Esophagus squamous epithelium (tissue), 5 donors: ENCODE data around the gene GRID2. TPM values are rescaled to one million over a fixed set of nuclear protein-coding genes. Genes with fewer than 3 reads are reported as not detected.

Experiments used
- DNase-seq: peaks from one replicate; lab custom pipeline; 2025; lab: John Stamatoyannopoulos, UW
- H3K27ac ChIP-seq, 4 donors: fragments of 200-600 bp; sonication (generic); one replicate each; pipeline ENCODE4 v1.5.1; 2016 to 2019; ENCODE audit warnings: mild to moderate bottlenecking in 1 of 4
- H3K27me3 ChIP-seq, 4 donors: fragments of 200-600 bp; sonication (generic); 1 replicate in 3 of 4; 2 replicates in 1 of 4; pipeline versions ENCODE4 v1.5.1 to v1.6.0; 2017 to 2021; ENCODE audit warnings: antibody characterized with exemption in 1 of 4
- H3K36me3 ChIP-seq, 3 donors: fragments of 200-600 bp; sonication (generic); one replicate each; pipeline ENCODE4 v1.5.1; 2016 to 2019
- H3K4me1 ChIP-seq, 3 donors: fragments of 200-600 bp; sonication (generic); one replicate each; pipeline ENCODE4 v1.5.1; 2017 to 2019
- H3K4me3 ChIP-seq, 4 donors: fragments of 200-600 bp; sonication (generic); 1 replicate in 3 of 4; 2 replicates in 1 of 4; pipeline ENCODE4 v1.5.1; 2016 to 2019; ENCODE audit warnings: mild to moderate bottlenecking in 2 of 4, moderate library complexity in 1 of 4
- H3K9me3 ChIP-seq, 3 donors: fragments of 200-600 bp; sonication (generic); one replicate each; pipeline ENCODE4 v1.5.1; 2016 to 2019
- POLR2A ChIP-seq, 4 donors: fragments of 450-650 bp; IDR thresholded peaks; one replicate each; pipeline ENCODE4 v1.6.1; 2017; ENCODE audit warnings: antibody characterized with exemption in 4 of 4, mild to moderate bottlenecking in 4 of 4, moderate library complexity in 3 of 4
- WGBS, 2 donors: methylation state at CpG; one replicate each; pipeline ENCODE4 v1.1.5; 2018; 5-methylcytosine and 5-hydroxymethylcytosine counted together
- intact Hi-C: fragments of 100-400 bp; cut with DNase I; formaldehyde crosslinking; loops from one replicate; pipeline ENCODE4 v1.15.0; 2022
- total RNA-seq, 4 donors: library from RNA; depleted of rRNA; stranded (reverse); fragments of >200 nt; gene quantifications; one replicate each; pipeline ENCODE4 v1.1.0, GENCODE V29; 2016
- TF ChIP-seq, protein P1 (sequence below), 6 experiments: fragments of 450-650 bp in 4 of 6; fragments of 200-600 bp in 2 of 6; sonication (generic) in 2 of 6; IDR thresholded peaks; one replicate each; pipeline ENCODE4 v1.5.1; 2016 to 2019; ENCODE audit warnings: antibody characterized with exemption in 6 of 6, mild to moderate bottlenecking in 4 of 6, moderate library complexity in 4 of 6
- donor health status: DM: yes; HTN: yes; CAD: no.

The GRID2 gene
- total RNA-seq, 4 donors from 2014 or later: not detected

DNA sequence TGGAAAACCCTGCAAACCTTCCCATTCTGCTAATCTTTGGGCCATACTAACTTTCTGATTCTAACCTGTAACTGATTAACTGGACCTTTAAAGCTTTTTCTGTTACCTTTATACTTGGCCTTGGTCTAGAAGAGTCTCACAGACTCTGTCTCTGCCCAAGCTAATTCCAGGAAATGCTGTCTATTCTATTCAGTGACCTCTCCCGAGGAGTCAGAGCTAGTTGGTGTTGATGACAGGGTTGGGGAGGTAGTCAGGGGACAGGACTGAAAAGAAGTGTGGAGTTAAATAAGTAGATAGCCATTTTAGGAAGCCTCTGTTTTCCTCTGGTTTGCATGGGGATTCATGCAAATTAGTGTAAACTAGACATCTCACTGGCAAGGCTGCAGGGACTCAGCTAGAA lies 429.5 kb downstream of the GRID2 start:
- H3K9me3 ChIP-seq: no peaks in the 10 kb centered on the region
- H3K36me3 ChIP-seq: no peaks in the 10 kb centered on the region
- intact Hi-C loops: no loop called here
- H3K27ac ChIP-seq: no peak overlapping the region
- DNase-seq: no peak
- no peaks in the 10 kb centered on the region for H3K4me1 ChIP-seq
- no peaks in the 10 kb centered on the region for H3K27me3 ChIP-seq
- no peak for TF ChIP-seq POLR2A (IDR thresholded peaks at IDR 0.05)
- TF ChIP-seq, protein P1, sequence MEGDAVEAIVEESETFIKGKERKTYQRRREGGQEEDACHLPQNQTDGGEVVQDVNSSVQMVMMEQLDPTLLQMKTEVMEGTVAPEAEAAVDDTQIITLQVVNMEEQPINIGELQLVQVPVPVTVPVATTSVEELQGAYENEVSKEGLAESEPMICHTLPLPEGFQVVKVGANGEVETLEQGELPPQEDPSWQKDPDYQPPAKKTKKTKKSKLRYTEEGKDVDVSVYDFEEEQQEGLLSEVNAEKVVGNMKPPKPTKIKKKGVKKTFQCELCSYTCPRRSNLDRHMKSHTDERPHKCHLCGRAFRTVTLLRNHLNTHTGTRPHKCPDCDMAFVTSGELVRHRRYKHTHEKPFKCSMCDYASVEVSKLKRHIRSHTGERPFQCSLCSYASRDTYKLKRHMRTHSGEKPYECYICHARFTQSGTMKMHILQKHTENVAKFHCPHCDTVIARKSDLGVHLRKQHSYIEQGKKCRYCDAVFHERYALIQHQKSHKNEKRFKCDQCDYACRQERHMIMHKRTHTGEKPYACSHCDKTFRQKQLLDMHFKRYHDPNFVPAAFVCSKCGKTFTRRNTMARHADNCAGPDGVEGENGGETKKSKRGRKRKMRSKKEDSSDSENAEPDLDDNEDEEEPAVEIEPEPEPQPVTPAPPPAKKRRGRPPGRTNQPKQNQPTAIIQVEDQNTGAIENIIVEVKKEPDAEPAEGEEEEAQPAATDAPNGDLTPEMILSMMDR (IDR thresholded peaks at IDR 0.05): no peak
- WGBS, 2 donors: 56% methylated on average over 1 of the region's 1 CpG; no CpG with 5 or more reads in 1 of the 2 donors
- no peak overlapping the region for H3K4me3 ChIP-seq

DNA sequence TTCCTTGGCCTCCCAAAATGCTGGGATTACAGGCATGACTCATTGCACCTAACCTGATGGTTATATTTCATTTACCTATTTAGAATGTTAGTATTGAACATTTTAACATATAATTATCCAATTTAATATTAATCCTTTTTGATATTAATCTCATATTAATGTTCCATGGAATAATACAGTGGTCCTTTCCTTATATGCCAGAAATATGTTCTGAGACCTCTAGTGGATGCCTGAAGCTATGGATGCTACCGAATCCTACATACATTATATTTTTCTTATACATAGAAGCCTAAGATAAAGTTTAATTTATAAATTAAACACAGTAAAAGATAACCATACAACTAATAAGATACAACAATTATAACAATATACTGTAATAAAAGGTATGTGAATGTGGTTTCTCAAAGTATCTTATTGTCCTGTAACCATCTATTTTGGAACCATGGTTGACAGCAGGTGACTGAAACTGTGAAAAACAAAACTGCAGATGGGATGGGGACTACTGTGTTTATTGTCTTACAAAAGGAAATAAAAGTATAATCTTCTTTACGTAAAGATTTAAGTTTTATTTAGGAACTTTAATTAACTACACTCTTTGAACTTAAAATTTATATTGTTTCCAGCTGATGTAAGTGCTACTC lies 431.4 kb downstream of the GRID2 start:
- TF ChIP-seq, protein P1 (IDR thresholded peaks at IDR 0.05): peak in 1 of 6 experiments; percentile 12
- TF ChIP-seq POLR2A (IDR thresholded peaks at IDR 0.05): no peak
- no peaks in the 10 kb centered on the region for H3K9me3 ChIP-seq
- intact Hi-C loops: no loop called here
- no peaks in the 10 kb centered on the region for H3K36me3 ChIP-seq
- no peak overlapping the region for H3K4me3 ChIP-seq
- 84 to 87% methylated on average over 2 of the region's 2 CpGs for WGBS, 2 donors
- no peak overlapping the region for H3K27ac ChIP-seq
- no peaks in the 10 kb centered on the region for H3K27me3 ChIP-seq
- no peaks in the 10 kb centered on the region for H3K4me1 ChIP-seq
- DNase-seq: no peak

DNA sequence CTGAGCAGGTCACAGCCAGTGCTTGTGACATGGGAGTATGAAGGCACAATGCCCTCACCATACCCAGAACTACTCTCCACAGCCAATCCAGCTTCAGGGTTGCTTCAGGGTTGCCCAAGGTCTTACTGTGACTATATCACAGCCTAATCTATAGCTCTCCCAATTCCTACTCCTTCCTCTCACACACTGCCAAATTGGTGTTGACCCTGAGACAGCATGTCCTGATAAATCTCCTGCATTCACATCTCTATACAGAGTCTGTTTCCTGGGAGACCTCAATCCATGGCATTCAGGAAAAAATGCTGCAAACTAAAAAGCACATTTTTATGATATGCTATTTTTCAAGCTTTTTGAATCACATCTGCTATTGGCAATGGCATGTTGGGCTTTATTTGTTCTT lies 456.7 kb downstream of the GRID2 start:
- intact Hi-C loops: no loop called here
- no peak for TF ChIP-seq POLR2A (IDR thresholded peaks at IDR 0.05)
- TF ChIP-seq, protein P1 (IDR thresholded peaks at IDR 0.05): no peak
- H3K27me3 ChIP-seq: no peaks in the 10 kb centered on the region
- H3K9me3 ChIP-seq: no peaks in the 10 kb centered on the region
- DNase-seq: no peak
- H3K4me3 ChIP-seq: no peak overlapping the region
- H3K27ac ChIP-seq: no peak overlapping the region
- H3K36me3 ChIP-seq: no peaks in the 10 kb centered on the region
- H3K4me1 ChIP-seq: no peaks in the 10 kb centered on the region

DNA sequence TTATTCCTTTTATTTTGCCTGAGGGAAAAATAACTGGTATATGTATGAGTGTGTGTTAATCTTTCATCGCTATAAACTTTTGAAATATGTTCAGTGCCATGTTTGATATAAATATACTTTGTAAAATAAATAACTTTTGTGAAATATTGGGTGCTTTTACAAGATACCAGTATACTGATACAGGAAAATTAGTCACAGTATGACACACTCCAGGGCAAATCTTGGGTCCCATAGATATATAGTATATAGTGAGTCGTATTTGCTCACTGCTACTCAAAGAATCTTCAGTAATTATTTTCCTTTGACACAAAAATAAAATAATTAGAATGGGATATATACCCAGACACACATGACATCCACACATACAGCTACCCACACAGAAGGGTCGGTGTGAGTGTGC lies 472.3 kb downstream of the GRID2 start:
- H3K4me3 ChIP-seq: no peak overlapping the region
- no peaks in the 10 kb centered on the region for H3K27me3 ChIP-seq
- intact Hi-C loops: no loop called here
- no peak for DNase-seq
- no peaks in the 10 kb centered on the region for H3K36me3 ChIP-seq
- H3K9me3 ChIP-seq: no peaks in the 10 kb centered on the region
- WGBS, 2 donors: 69 to 76% methylated on average over 3 of the region's 3 CpGs
- TF ChIP-seq POLR2A (IDR thresholded peaks at IDR 0.05): no peak
- TF ChIP-seq, protein P1 (IDR thresholded peaks at IDR 0.05): no peak
- H3K4me1 ChIP-seq: no peaks in the 10 kb centered on the region
- no peak overlapping the region for H3K27ac ChIP-seq

DNA sequence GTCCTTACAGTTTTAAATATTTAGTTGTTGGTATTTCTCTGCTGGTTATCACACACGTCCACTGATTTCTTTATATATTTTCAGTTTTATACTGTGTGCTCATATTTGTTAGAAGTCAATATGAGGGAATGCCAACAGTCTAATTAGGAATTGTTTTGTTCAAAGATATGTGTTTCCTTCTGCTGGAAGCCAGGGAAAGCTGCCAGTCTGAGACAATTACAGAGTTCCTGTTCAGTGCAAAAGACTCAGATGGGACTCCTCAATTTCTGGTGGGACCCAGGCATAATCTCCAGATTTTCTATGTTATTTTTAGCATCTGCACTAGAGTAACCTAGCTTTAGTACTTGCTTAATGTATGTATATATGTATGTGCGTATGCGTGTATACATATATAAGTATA lies 486.0 kb downstream of the GRID2 start:
- intact Hi-C loops: no loop called here
- no peaks in the 10 kb centered on the region for H3K36me3 ChIP-seq
- no peak for DNase-seq
- no peak overlapping the region for H3K27ac ChIP-seq
- no peak overlapping the region for H3K4me3 ChIP-seq
- H3K27me3 ChIP-seq: no peaks in the 10 kb centered on the region
- no peaks in the 10 kb centered on the region for H3K4me1 ChIP-seq
- TF ChIP-seq, protein P1 (IDR thresholded peaks at IDR 0.05): no peak
- no peak for TF ChIP-seq POLR2A (IDR thresholded peaks at IDR 0.05)
- WGBS, 2 donors: 77 to 81% methylated on average over 3 of the region's 3 CpGs
- no peaks in the 10 kb centered on the region for H3K9me3 ChIP-seq
